Body of pancreas (tissue), 4 donors: ENCODE measurements around the gene WDR1. TPM values are rescaled to one million over a fixed set of nuclear protein-coding genes. Genes with fewer than 3 reads are reported as not detected.

Experiments used
- ATAC-seq: fragments of 150-250 bp; one replicate; pipeline ENCODE4 v1.9.1; 2016
- DNase-seq, 4 donors: peaks; one replicate each; pipeline ENCODE4 v3.0.0-alpha.2; 2019
- H3K27ac ChIP-seq, 4 donors: fragments of 200-600 bp; sonication (generic); 1 replicate in 3 of 4; 2 replicates in 1 of 4; pipeline versions ENCODE4 v1.5.1 to v1.6.1; 2016 to 2019; ENCODE audit warnings: mild to moderate bottlenecking in 1 of 4, mixed read lengths in 1 of 4, moderate library complexity in 1 of 4
- H3K27me3 ChIP-seq, 2 donors: fragments of 200-600 bp; sonication (generic); one replicate each; pipeline ENCODE4 v1.6.0; 2016; ENCODE audit warnings: mild to moderate bottlenecking in 1 of 2
- H3K36me3 ChIP-seq, 2 donors: fragments of 200-600 bp; sonication (generic); replicated peaks in 1 of 2; 2 replicates each; pipeline ENCODE4 v1.5.1; 2016; ENCODE audit warnings: low read depth in 2 of 2; ENCODE audit not compliant: insufficient read depth in 1 of 2
- H3K4me1 ChIP-seq: fragments of 200-600 bp; sonication (generic); one replicate; pipeline ENCODE4 v1.6.0; 2016
- H3K4me3 ChIP-seq, 2 donors: fragments of 200-600 bp; sonication (generic); 1 replicate in 1 of 2; 2 replicates in 1 of 2; pipeline ENCODE4 v1.5.1; 2016 to 2019
- H3K9me3 ChIP-seq, 3 donors: fragments of 200-600 bp; sonication (generic); 1 replicate in 2 of 3; 2 replicates in 1 of 3; pipeline ENCODE4 v1.5.1; 2016
- CTCF ChIP-seq, 7 experiments: fragments of 450-650 bp in 4 of 7; fragments of 200-600 bp in 3 of 7; sonication (generic) in 3 of 7; IDR thresholded peaks; one replicate each; pipeline ENCODE4 v1.5.1; 2016 to 2019; ENCODE audit warnings: antibody characterized with exemption in 7 of 7
- POLR2A ChIP-seq, 3 donors: fragments of 450-650 bp; IDR thresholded peaks; one replicate each; pipeline ENCODE4 v1.6.1; 2016; ENCODE audit warnings: antibody characterized with exemption in 3 of 3, mild to moderate bottlenecking in 2 of 3
- WGBS, 2 donors: methylation state at CpG; one replicate each; pipeline ENCODE4 v1.1.5; 2017; 5-methylcytosine and 5-hydroxymethylcytosine counted together
- intact Hi-C: fragments of 100-400 bp; cut with DNase I; formaldehyde crosslinking; loops from one replicate; pipeline ENCODE4 v1.15.1; 2023
- total RNA-seq, 2 donors: library from RNA; depleted of rRNA; stranded (reverse); fragments of >200 nt; gene quantifications; one replicate each; pipeline ENCODE4 v1.1.0, GENCODE V29; 2016

The WDR1 gene
- total RNA-seq, 2 donors from 2014 or later = 46.1 to 51.9 TPM

DNA sequence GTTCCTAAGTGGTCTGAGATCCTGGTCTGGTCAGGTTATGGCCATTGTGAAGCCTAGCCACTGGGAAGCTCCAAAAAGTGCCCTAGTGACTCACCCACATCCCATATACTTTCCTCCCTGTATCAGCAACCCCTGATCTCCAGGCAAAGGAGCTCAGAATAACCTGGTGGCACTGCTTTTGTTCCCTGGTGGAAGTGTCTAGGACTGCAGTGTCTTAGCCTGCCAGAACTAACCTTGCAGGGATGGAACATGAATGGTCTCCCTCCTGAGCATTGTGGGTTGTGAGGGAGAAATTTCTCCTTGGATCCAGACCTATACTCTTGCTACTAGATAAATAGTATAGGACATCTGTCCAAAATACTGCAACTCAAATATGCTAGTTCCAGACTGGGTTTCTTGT, 27.9 kb upstream of the WDR1 start:
- no peak for DNase-seq
- Histone ChIP-seq H3K4me1 (no peaks in the 10 kb centered on the region), H3K36me3 (no peaks in the 10 kb centered on the region), H3K27me3 (no peaks in the 10 kb centered on the region), H3K4me3 (no peak overlapping the region), H3K9me3 (no peaks in the 10 kb centered on the region), H3K27ac (no peak overlapping the region)
- intact Hi-C loops = no loop called here
- no peak for TF ChIP-seq POLR2A (IDR thresholded peaks at IDR 0.05)
- TF ChIP-seq CTCF (IDR thresholded peaks at IDR 0.05) = no peak
- ATAC-seq = no peak

GRCh38 chr4:10143171-10143570, 26.6 kb upstream of the WDR1 start:
- Histone ChIP-seq H3K27me3 (no peaks in the 10 kb centered on the region), H3K4me1 (no peaks in the 10 kb centered on the region), H3K4me3 (no peak overlapping the region), H3K36me3 (no peaks in the 10 kb centered on the region), H3K9me3 (no peaks in the 10 kb centered on the region), H3K27ac (no peak overlapping the region)
- ATAC-seq (no peak), DNase-seq (no peak)
- TF ChIP-seq CTCF (IDR thresholded peaks at IDR 0.05) (no peak), POLR2A (IDR thresholded peaks at IDR 0.05) (no peak)
- intact Hi-C loops = no loop called here
- 64 to 67% methylated on average over 6 of the region's 6 CpGs for WGBS, 2 donors

DNA sequence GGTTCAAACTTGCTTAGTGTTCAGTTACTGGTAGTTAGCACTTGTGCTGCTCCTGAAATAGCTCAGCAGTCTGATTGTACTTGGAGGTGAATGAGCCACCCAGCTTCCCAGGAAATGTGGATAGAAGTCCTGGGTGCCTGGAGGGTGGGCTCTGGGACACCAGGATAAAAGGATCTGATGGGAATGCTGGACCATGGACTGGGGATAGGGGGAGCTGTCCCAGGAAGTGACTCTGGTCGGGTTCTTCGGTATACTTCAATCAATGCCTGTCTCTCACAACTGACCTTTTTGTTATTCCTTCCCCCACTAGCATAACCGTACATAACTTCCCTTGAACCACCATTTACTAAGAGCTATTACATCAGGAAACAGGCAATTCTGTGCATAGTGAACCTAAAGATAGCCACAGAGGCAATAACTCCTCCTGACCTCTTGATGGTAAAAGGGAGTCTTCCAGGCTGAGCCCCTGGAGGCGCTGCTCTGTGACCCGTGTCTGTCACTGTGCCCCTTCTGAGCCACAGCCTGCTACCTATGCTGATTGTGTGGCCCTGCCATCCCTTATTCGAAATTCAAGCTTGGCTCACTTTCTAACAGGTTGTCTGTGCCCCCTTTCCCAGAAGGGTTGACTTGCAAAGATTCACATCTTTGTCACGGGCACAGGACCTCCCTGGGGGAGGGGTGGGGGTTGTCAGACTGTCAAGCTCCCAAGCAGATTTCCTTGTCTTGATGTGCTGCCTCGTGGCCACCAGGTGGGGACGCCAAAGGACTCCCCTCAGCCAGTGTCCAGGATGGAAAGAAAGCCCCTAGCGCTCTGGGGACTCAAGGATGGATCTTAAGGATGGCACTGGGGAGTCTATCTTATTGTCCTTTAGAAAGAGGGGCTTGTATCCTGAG, 24.5 kb upstream of the WDR1 start:
- no peaks in the 10 kb centered on the region for H3K9me3 ChIP-seq
- no peaks in the 10 kb centered on the region for H3K36me3 ChIP-seq
- ATAC-seq = no peak
- H3K4me3 ChIP-seq = no peak overlapping the region
- DNase-seq = no peak
- TF ChIP-seq CTCF (IDR thresholded peaks at IDR 0.05) = no peak
- no peak for TF ChIP-seq POLR2A (IDR thresholded peaks at IDR 0.05)
- 35 to 49% methylated on average over 10 of the region's 10 CpGs for WGBS, 2 donors
- H3K27me3 ChIP-seq = no peaks in the 10 kb centered on the region
- H3K27ac ChIP-seq = no peak overlapping the region
- intact Hi-C loops = no loop called here
- H3K4me1 ChIP-seq = no peaks in the 10 kb centered on the region

- Histone ChIP-seq H3K27me3 (no peaks in the 10 kb centered on the region), H3K4me3 (no peak overlapping the region), H3K27ac (no peak overlapping the region), H3K36me3 (no peaks in the 10 kb centered on the region), H3K4me1 (no peaks in the 10 kb centered on the region), H3K9me3 (no peaks in the 10 kb centered on the region)
- no peak for DNase-seq
- ATAC-seq = no peak
- intact Hi-C loops = no loop called here
- TF ChIP-seq CTCF (IDR thresholded peaks at IDR 0.05) = no peak
- TF ChIP-seq POLR2A (IDR thresholded peaks at IDR 0.05) = no peak
- 69 to 82% methylated on average over 2 of the region's 2 CpGs for WGBS, 2 donors
These were observed 22.9 kb upstream of the WDR1 start for GRCh38 chr4:10139518-10139917.

DNA sequence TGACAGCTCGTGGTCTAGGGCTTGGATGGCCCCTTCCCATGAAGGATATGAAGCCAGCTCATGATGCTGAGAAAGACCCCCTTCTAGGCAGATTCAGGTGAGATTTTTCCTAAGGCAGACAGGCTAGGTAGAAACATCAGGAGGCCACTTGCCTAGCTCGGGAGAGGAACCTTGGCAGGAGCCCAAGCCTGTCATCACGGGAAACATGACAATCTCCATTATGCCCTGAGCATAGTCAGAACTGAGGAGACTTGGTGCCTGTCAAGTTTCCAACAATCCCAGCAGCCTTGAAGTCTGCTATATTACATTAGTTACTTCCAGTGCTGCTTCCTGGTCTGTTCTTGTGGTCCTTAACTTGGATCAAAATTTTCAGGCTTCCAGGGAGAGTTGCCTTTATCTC, 18.7 kb upstream of the WDR1 start:
- no peaks in the 10 kb centered on the region for H3K9me3 ChIP-seq
- DNase-seq (no peak), ATAC-seq (no peak)
- H3K4me1 ChIP-seq = no peaks in the 10 kb centered on the region
- no peak overlapping the region for H3K27ac ChIP-seq
- H3K27me3 ChIP-seq = no peaks in the 10 kb centered on the region
- no peaks in the 10 kb centered on the region for H3K36me3 ChIP-seq
- TF ChIP-seq POLR2A (IDR thresholded peaks at IDR 0.05) = no peak
- no peak for TF ChIP-seq CTCF (IDR thresholded peaks at IDR 0.05)
- intact Hi-C loops = no loop called here
- H3K4me3 ChIP-seq = no peak overlapping the region
- 17 to 27% methylated on average over 3 of the region's 3 CpGs for WGBS, 2 donors
